HepG2 (cell line): Measurements from ENCODE around the gene NBL1.

Experiments
- ATF2 ChIP-seq: sonication (generic); formaldehyde crosslinking; IDR thresholded peaks from 2 replicates; pipeline ENCODE4 v1.4.0; 2020; ENCODE audit warnings: missing genetic modification reagents
- CEBPG ChIP-seq: IDR thresholded peaks from 2 replicates; pipeline ENCODE4 v1.6.1; 2016
- CTCF ChIP-seq: sonication (generic); formaldehyde crosslinking; IDR thresholded peaks from 2 replicates; pipeline ENCODE4 v1.5.0; 2020; ENCODE audit warnings: mild to moderate bottlenecking, missing genetic modification reagents, moderate library complexity
- FIP1L1 ChIP-seq: fragments of 200-400 bp; formaldehyde crosslinking; IDR thresholded peaks from 2 replicates; pipeline ENCODE4 v1.6.1; 2018; ENCODE audit warnings: low read depth, mild to moderate bottlenecking, low read length, moderate library complexity, borderline replicate concordance; ENCODE audit not compliant: insufficient read depth
- JUND ChIP-seq: sonication (generic); formaldehyde crosslinking; IDR thresholded peaks from 2 replicates; pipeline ENCODE4 v1.8.0; 2022; ENCODE audit warnings: mild to moderate bottlenecking, missing genetic modification reagents
- KLF6 ChIP-seq: IDR thresholded peaks from 2 replicates; pipeline ENCODE4 v1.8.0; 2016; ENCODE audit warnings: missing biosample characterization, missing genetic modification reagents
- NR2C2 ChIP-seq: sonication (generic); formaldehyde crosslinking; IDR thresholded peaks from 2 replicates; pipeline ENCODE4 v1.4.0; 2020; ENCODE audit warnings: missing genetic modification reagents, mild to moderate bottlenecking, moderate library complexity, borderline replicate concordance
- RAD21 ChIP-seq: fragments of 450-650 bp; formaldehyde crosslinking; IDR thresholded peaks from 2 replicates; pipeline ENCODE4 v1.5.0; 2020; ENCODE audit warnings: mild to moderate bottlenecking
- RFX5 ChIP-seq: IDR thresholded peaks from 2 replicates; pipeline ENCODE4 v1.6.1; 2011; ENCODE audit warnings: low read depth, low read length, improper control_type of control experiment
- RFXANK ChIP-seq: IDR thresholded peaks from 2 replicates; pipeline ENCODE4 v1.6.1; 2016
- ZFP1 ChIP-seq: IDR thresholded peaks from 2 replicates; pipeline ENCODE4 v1.6.1; 2016
- ZNF331 ChIP-seq: sonication (generic); formaldehyde crosslinking; IDR thresholded peaks from 2 replicates; pipeline ENCODE4 v1.4.0; 2020; ENCODE audit warnings: missing genetic modification reagents
- ZNF431 ChIP-seq: sonication (generic); formaldehyde crosslinking; IDR thresholded peaks from 2 replicates; pipeline ENCODE4 v1.9.0; 2022; ENCODE audit warnings: missing genetic modification reagents, low read depth, mild to moderate bottlenecking, borderline replicate concordance

- no peak for TF ChIP-seq RAD21 (CRISPR knock-in tag)
- TF ChIP-seq RFX5: no peak
- no peak for TF ChIP-seq JUND
- no peak for TF ChIP-seq ATF2
- no peak for TF ChIP-seq NR2C2
- TF ChIP-seq CTCF (CRISPR knock-in tag): no peak
- no peak for TF ChIP-seq ZFP1 (CRISPR knock-in tag)
- no peak for TF ChIP-seq KLF6 (CRISPR knock-in tag)
- no peak for TF ChIP-seq CEBPG (CRISPR knock-in tag)
- no peak for TF ChIP-seq RFXANK (CRISPR knock-in tag)
- no peak for TF ChIP-seq FIP1L1
- no peak for TF ChIP-seq ZNF331 (CRISPR knock-in tag)
- no peak for TF ChIP-seq ZNF431 (CRISPR knock-in tag)
These were observed 45.7 kb downstream of the NBL1 start for GRCh38 chr1:19689856-19690255.
